A673 (cell line): ENCODE measurements around the gene ANKRD17. TPM values are rescaled to one million over a fixed set of nuclear protein-coding genes. Genes with fewer than 3 reads are reported as not detected.

Experiments used
- BruUV-seq: library from RNA; stranded (reverse); fragments of 400-500 nt; replicated peaks from 2 replicates; lab custom pipeline; 2021; lab: Mats Ljungman, UMichigan
- CTCF ChIA-PET: fragments of 300-600 bp; sonication (Branson Sonifier 250); formaldehyde crosslinking; loops from one replicate; lab custom pipeline; 2022; ENCODE audit warnings: antibody characterized with exemption; lab: Charles Lee
- POLR2A ChIA-PET: fragments of 300-600 bp; sonication (Branson Sonifier 250); formaldehyde crosslinking; loops from one replicate; lab custom pipeline; 2022; ENCODE audit warnings: antibody characterized with exemption; ENCODE audit not compliant: low non-redundant PET; lab: Charles Lee
- DNase-seq: peaks from one replicate; pipeline ENCODE4 v3.0.0-alpha.2; 2015; ENCODE audit warnings: low spot score
- H3K27ac ChIP-seq: fragments of 200-600 bp; sonication (generic); 2 replicates; pipeline ENCODE4 v1.5.1; 2016; ENCODE audit warnings: mixed run types, low read depth, mild to moderate bottlenecking, mixed read lengths, antibody characterized with exemption, low read length; ENCODE audit not compliant: poor library complexity, severe bottlenecking
- H3K27me3 ChIP-seq: fragments of 200-600 bp; sonication (generic); replicated peaks from 2 replicates; pipeline ENCODE4 v1.6.1; 2017; ENCODE audit warnings: mixed run types, low read depth, mild to moderate bottlenecking, mixed read lengths, antibody characterized with exemption, low read length; ENCODE audit not compliant: insufficient read depth, poor library complexity
- H3K36me3 ChIP-seq: fragments of 200-600 bp; sonication (generic); 2 replicates; pipeline ENCODE4 v1.6.1; 2016; ENCODE audit warnings: mixed run types, mild to moderate bottlenecking, mixed read lengths, antibody characterized with exemption, low read length; ENCODE audit not compliant: insufficient read depth, poor library complexity, severe bottlenecking
- H3K4me1 ChIP-seq: fragments of 200-600 bp; sonication (generic); 2 replicates; pipeline ENCODE4 v1.6.1; 2017; ENCODE audit warnings: mixed run types, mild to moderate bottlenecking, mixed read lengths, antibody characterized with exemption, low read length; ENCODE audit not compliant: insufficient read depth, poor library complexity, severe bottlenecking
- H3K4me3 ChIP-seq: fragments of 200-600 bp; sonication (generic); 2 replicates; pipeline ENCODE4 v1.5.1; 2016; ENCODE audit warnings: low read depth, mixed run types, mild to moderate bottlenecking, mixed read lengths, low read length; ENCODE audit not compliant: poor library complexity, severe bottlenecking
- H3K9me3 ChIP-seq: fragments of 200-600 bp; sonication (generic); 2 replicates; pipeline ENCODE4 v1.6.1; 2016; ENCODE audit warnings: mixed run types, low read depth, mild to moderate bottlenecking, mixed read lengths, antibody characterized with exemption, low read length; ENCODE audit not compliant: poor library complexity, severe bottlenecking
- CTCF ChIP-seq: fragments of 300-800, 200-600 bp; sonication (generic); conservative IDR thresholded peaks from 2 replicates; pipeline ENCODE4 v1.5.1; 2017; ENCODE audit warnings: low read depth, mild to moderate bottlenecking, antibody characterized with exemption, low read length, moderate library complexity, mixed read lengths
- EZH2 ChIP-seq: fragments of 200-600 bp; sonication (generic); IDR thresholded peaks from 2 replicates; pipeline ENCODE4 v1.6.1; 2017; ENCODE audit warnings: borderline replicate concordance, low read depth, mild to moderate bottlenecking, mixed read lengths, antibody characterized with exemption, low read length; ENCODE audit not compliant: poor library complexity, severe bottlenecking
- intact Hi-C: fragments of 100-400 bp; cut with micrococcal nuclease; formaldehyde crosslinking; loops from one replicate; pipeline ENCODE4 v1.10.0; 2022; ENCODE audit not compliant: unreplicated experiment
- total RNA-seq: library from RNA; stranded (reverse); gene quantifications from 2 replicates; pipeline ENCODE4 v1.2.3, GENCODE V29; 2021

Gene ANKRD17
- total RNA-seq, 1 experiment from 2014 or later: 58.4 TPM

- DNase-seq: no peak
- no peaks in the 10 kb centered on the region for H3K9me3 ChIP-seq
- H3K4me1 ChIP-seq: no peaks in the 10 kb centered on the region
- CTCF ChIA-PET: no interaction called here
- no TSS peak for BruUV-seq
- peaks cover 32% of the 10 kb centered on the region for H3K36me3 ChIP-seq
- H3K27ac ChIP-seq: no peak overlapping the region
- POLR2A ChIA-PET: no interaction called here
- no peak for TF ChIP-seq EZH2
- TF ChIP-seq CTCF: no peak
- H3K27me3 ChIP-seq: no peaks in the 10 kb centered on the region
- intact Hi-C loops: loop anchor here (10.0 kb wide), 1 partner anchor 118 kb away; the partner anchor contains the start of gene ANKRD17
- H3K4me3 ChIP-seq: no peak overlapping the region
Observed at GRCh38 chr4:73137121-73137520, 121.5 kb downstream of the ANKRD17 start.

DNA sequence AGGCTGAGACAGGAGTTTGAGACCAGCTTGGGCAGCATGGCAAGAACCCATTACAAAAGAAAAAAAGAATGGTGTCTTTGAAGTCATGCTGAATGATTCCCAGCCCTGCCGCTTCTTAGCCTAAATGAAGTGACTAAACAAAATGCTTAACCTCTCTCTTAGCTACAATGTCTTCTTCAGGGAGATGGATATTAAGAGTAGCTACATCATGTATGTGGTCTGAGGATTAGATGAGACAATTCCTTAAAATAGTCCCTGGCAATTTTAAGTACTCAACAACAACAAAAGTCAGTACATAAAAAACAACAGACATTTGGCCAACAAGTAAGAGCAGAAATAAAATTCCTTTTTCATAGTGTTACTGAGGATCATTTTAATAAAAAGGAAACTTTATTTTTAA, 124.8 kb downstream of the ANKRD17 start:
- no peak for TF ChIP-seq CTCF
- TF ChIP-seq EZH2: no peak
- CTCF ChIA-PET: no interaction called here
- POLR2A ChIA-PET: no interaction called here
- intact Hi-C loops: loop anchor here (10.0 kb wide), 1 partner anchor 121 kb away; the partner anchor contains the start of gene ANKRD17
- DNase-seq: no peak
- no TSS peak for BruUV-seq
- no peak overlapping the region for H3K27ac ChIP-seq
- no peak overlapping the region for H3K4me3 ChIP-seq
- no peaks in the 10 kb centered on the region for H3K4me1 ChIP-seq
- H3K9me3 ChIP-seq: no peaks in the 10 kb centered on the region
- peaks cover 6% of the 10 kb centered on the region for H3K36me3 ChIP-seq
- no peaks in the 10 kb centered on the region for H3K27me3 ChIP-seq

GRCh38 chr4:73131281-73131680, 127.3 kb downstream of the ANKRD17 start:
- ChIA-PET CTCF (no interaction called here), POLR2A (no interaction called here)
- no peak for TF ChIP-seq EZH2
- TF ChIP-seq CTCF: no peak
- H3K36me3 ChIP-seq: peaks cover 9% of the 10 kb centered on the region
- intact Hi-C loops: loop anchor here (10.0 kb wide), 1 partner anchor 124 kb away; the partner anchor contains the start of gene ANKRD17
- H3K9me3 ChIP-seq: no peaks in the 10 kb centered on the region
- H3K27ac ChIP-seq: no peak overlapping the region
- no TSS peak for BruUV-seq
- DNase-seq: no peak
- H3K27me3 ChIP-seq: no peaks in the 10 kb centered on the region
- no peaks in the 10 kb centered on the region for H3K4me1 ChIP-seq
- no peak overlapping the region for H3K4me3 ChIP-seq
